Heart left ventricle (tissue), 13 donors: ENCODE measurements around the gene IRS1.

Experiments
- POLR2A ChIP-seq, 2 donors: fragments of 450-650 bp; IDR thresholded peaks; one replicate each; pipeline ENCODE4 v1.6.1; 2017; ENCODE audit warnings: antibody characterized with exemption in 2 of 2, mild to moderate bottlenecking in 2 of 2, moderate library complexity in 2 of 2
- TF ChIP-seq, protein P1 (sequence below), 12 donors: fragments of 200-600 bp; sonication (generic) in 4 of 12; IDR thresholded peaks; one replicate each; pipeline versions ENCODE4 v1.5.0 to v1.8.0; 2018 to 2022; ENCODE audit warnings: antibody characterized with exemption in 12 of 12, mild to moderate bottlenecking in 5 of 12
- donor health status: ischemic (EF 13 %, LVEDD 7.1; RV severe dilation, severe dysfunction).
- donor health status: DM: no; HTN: yes; CAD: no.
- donor health status: DM: no; HTN: no; CAD: no.
- donor health status: ischemic (EF 25% LVEDD 6.9; RV normal size, moderate dysfunction).
- donor health status: ischemic (EF 25% LVEDD 5.7; RV mildly dilated, moderate dysfunction).
- donor health status: ischemic (EF 35%, LVEDD 5.7; RV mildly dilated, moderate dysfunction).
- donor health status: nonischemic (EF 11% LVEDD 7.7; RV severe dilation, severe dysfunction).
- donor health status: DM: yes; HTN: yes; CAD: no.
- donor health status: PGD.
- donor health status: ischemic (EF 29% LVEDD 5.4; RV normal size, mild dysfunction).
- donor health status: nonischemic (EF 23%, LVEDD 6.1; RV moderate dilation, normal function).

DNA sequence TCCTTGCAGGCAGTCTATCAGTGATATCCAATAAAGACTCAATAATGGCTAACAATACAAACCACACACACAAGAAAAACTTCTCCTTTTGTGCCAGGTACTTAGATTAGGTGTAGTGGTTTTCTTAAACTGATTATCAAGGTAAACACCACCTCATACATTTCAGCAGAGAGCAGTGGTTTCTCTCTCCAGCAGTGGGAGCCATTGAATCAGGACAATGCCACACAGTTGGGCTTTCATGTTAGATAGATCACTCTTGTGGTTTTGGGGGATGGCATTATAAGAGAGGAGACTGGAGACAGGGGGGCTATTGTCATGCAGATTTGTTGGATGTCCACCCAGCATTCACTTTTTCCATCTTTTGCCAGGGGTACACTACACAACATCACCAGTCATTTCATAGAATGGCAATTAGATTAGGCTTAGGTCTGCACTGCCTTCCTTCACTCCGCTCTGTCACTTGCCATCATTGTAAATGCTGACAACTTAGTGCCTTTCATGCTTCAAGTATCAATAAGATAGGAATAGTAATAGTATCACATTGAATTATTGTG, 13.6 kb upstream of the IRS1 start:
- TF ChIP-seq, protein P1, sequence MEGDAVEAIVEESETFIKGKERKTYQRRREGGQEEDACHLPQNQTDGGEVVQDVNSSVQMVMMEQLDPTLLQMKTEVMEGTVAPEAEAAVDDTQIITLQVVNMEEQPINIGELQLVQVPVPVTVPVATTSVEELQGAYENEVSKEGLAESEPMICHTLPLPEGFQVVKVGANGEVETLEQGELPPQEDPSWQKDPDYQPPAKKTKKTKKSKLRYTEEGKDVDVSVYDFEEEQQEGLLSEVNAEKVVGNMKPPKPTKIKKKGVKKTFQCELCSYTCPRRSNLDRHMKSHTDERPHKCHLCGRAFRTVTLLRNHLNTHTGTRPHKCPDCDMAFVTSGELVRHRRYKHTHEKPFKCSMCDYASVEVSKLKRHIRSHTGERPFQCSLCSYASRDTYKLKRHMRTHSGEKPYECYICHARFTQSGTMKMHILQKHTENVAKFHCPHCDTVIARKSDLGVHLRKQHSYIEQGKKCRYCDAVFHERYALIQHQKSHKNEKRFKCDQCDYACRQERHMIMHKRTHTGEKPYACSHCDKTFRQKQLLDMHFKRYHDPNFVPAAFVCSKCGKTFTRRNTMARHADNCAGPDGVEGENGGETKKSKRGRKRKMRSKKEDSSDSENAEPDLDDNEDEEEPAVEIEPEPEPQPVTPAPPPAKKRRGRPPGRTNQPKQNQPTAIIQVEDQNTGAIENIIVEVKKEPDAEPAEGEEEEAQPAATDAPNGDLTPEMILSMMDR (IDR thresholded peaks at IDR 0.05): peak in 3 of 12 donors; percentile 13 to 21 (median 20)
- TF ChIP-seq POLR2A (IDR thresholded peaks at IDR 0.05): no peak
